ENCODE results near the gene SFTPA1. TPM values are rescaled to one million over a fixed set of nuclear protein-coding genes. Genes with fewer than 3 reads are reported as not detected.
"Not testable (repeated sequence)": the region's sequence is repeated elsewhere in the genome, so short reads cannot be mapped to it uniquely, and the experiment has no call there.

The SFTPA1 gene
- total and polyA plus RNA-seq, 2 experiments from 2014 or later: not detected

DNA sequence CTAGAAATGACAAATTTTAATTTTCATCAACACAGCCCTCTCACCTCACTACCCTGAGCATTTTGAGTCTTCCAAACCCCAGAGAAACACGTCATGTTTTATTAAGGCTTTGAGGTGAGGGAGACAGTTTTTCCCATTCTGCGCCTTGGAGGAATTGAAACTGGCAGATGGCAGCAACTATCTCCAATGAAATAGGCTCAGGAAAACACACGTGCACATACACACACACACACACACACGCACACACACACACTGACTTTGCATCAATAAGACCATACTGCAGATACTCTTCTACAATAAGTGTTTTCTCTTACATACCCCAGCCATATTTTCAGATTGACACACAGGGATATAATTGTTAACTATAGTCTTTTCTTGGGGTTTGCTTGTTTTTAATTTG is 47.3 kb upstream of the SFTPA1 start (continued):
- TF ChIP-seq, protein P1, sequence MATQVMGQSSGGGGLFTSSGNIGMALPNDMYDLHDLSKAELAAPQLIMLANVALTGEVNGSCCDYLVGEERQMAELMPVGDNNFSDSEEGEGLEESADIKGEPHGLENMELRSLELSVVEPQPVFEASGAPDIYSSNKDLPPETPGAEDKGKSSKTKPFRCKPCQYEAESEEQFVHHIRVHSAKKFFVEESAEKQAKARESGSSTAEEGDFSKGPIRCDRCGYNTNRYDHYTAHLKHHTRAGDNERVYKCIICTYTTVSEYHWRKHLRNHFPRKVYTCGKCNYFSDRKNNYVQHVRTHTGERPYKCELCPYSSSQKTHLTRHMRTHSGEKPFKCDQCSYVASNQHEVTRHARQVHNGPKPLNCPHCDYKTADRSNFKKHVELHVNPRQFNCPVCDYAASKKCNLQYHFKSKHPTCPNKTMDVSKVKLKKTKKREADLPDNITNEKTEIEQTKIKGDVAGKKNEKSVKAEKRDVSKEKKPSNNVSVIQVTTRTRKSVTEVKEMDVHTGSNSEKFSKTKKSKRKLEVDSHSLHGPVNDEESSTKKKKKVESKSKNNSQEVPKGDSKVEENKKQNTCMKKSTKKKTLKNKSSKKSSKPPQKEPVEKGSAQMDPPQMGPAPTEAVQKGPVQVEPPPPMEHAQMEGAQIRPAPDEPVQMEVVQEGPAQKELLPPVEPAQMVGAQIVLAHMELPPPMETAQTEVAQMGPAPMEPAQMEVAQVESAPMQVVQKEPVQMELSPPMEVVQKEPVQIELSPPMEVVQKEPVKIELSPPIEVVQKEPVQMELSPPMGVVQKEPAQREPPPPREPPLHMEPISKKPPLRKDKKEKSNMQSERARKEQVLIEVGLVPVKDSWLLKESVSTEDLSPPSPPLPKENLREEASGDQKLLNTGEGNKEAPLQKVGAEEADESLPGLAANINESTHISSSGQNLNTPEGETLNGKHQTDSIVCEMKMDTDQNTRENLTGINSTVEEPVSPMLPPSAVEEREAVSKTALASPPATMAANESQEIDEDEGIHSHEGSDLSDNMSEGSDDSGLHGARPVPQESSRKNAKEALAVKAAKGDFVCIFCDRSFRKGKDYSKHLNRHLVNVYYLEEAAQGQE (IDR thresholded peaks at IDR 0.05; ENCODE audit: unreplicated experiment): no peak
- TF ChIP-seq EZH2phosphoT487 (IDR thresholded peaks at IDR 0.05; ENCODE audit: unreplicated experiment) (no peak), ZNF114 (CRISPR knock-in tag; IDR thresholded peaks at IDR 0.05) (no peak), POLR2AphosphoS5 (IDR thresholded peaks at IDR 0.05; ENCODE audit: low read depth) (no peak), CREB1 (CRISPR knock-in tag; IDR thresholded peaks at IDR 0.05; ENCODE audit: low read depth) (no peak)

DNA sequence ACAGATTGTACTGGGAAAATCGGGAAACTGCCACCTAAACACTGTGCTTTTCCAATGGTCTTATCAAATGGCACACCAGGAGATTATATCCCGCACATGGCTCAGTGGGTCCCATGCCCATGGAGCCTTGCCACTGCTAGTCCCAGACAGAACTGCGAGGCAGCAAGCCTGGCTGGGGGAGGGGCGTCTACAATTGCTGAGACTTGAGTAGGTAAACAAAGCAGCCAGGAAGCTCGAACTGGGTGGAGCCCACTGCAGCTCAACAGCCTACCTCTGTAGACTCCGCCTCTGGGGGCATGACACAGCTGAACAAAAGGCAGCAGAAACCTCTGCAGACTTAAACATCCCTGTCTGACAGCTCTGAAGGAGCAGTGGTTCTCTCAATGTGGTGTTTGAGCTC is 40.1 kb upstream of the SFTPA1 start:
- not testable (repeated sequence) for H3K27ac Mint-ChIP-seq; H3F3A ChIP-seq (replicated peaks; ENCODE audit: low read depth); H3K4me1 ChIP-seq (ENCODE audit: insufficient read depth); ATAC-seq; H3K4me3 ChIP-seq; H3K27ac ChIP-seq (ENCODE audit: low read depth); H3K4me2 ChIP-seq; H2AFZ ChIP-seq; H3K4me3 Mint-ChIP-seq; H3K27me3 ChIP-seq (ENCODE audit: insufficient read depth); H3K9me2 ChIP-seq (ENCODE audit: insufficient read depth); H3K27me3 Mint-ChIP-seq (ENCODE audit: insufficient read depth, low read depth, poor library complexity); DNase-seq (ENCODE audit: low spot score); H4K20me1 ChIP-seq (replicated peaks; ENCODE audit: insufficient read depth); H3K36me3 ChIP-seq (ENCODE audit: insufficient read depth); H3K4me1 Mint-ChIP-seq; H3K79me2 ChIP-seq (replicated peaks; ENCODE audit: insufficient read depth)
- H3K9me3 Mint-ChIP-seq: peaks cover 43% of the 10 kb centered on the region
- peaks cover 12% of the 10 kb centered on the region; the same call in 2 of the 3 replicates for H3K36me3 Mint-ChIP-seq (ENCODE audit: low read depth)

DNA sequence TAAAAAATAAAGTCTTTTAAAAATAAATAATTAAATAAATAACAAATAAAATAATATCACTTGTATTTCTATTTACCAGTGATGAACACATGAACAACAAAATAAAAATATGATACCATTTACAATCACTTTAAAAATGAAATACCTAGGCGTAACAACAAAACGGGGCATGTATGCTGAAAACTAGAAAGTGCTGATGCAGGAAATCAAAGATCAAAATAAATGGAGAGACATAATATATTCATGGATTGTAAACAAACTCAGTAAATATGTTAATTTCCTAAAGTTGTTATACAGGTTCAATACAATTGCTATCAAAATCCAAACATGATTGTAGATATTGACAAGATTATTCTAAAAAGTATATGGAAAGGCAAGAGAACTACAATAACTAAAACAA is 31.4 kb upstream of the SFTPA1 start:
- H3F3A ChIP-seq (replicated peaks; ENCODE audit: low read depth): no peaks in the 10 kb centered on the region
- ATAC-seq: no peak
- no peaks in the 10 kb centered on the region for H3K9me2 ChIP-seq (ENCODE audit: insufficient read depth)
- no peak overlapping the region for H3K4me3 ChIP-seq
- no peaks in the 10 kb centered on the region; the same call in 2 of the 3 replicates for H3K4me1 Mint-ChIP-seq
- no peak overlapping the region for H3K4me3 Mint-ChIP-seq
- no peaks in the 10 kb centered on the region; the same call in 2 of the 3 replicates for H3K36me3 Mint-ChIP-seq (ENCODE audit: low read depth)
- no peak overlapping the region for H3K27ac ChIP-seq (ENCODE audit: low read depth)
- H2AFZ ChIP-seq: no peak overlapping the region
- peaks cover 17% of the 10 kb centered on the region for H3K9me3 Mint-ChIP-seq
- H3K27ac Mint-ChIP-seq: no peak overlapping the region
- no peaks in the 10 kb centered on the region for H3K27me3 Mint-ChIP-seq (ENCODE audit: insufficient read depth, low read depth, poor library complexity)
- H4K20me1 ChIP-seq (replicated peaks; ENCODE audit: insufficient read depth): no peaks in the 10 kb centered on the region
- no peaks in the 10 kb centered on the region for H3K27me3 ChIP-seq (ENCODE audit: insufficient read depth)
- DNase-seq (ENCODE audit: low spot score): no peak
- H3K36me3 ChIP-seq (ENCODE audit: insufficient read depth): no peaks in the 10 kb centered on the region
- H3K79me2 ChIP-seq (replicated peaks; ENCODE audit: insufficient read depth): no peaks in the 10 kb centered on the region
- no peaks in the 10 kb centered on the region for H3K4me1 ChIP-seq (ENCODE audit: insufficient read depth)
- H3K4me2 ChIP-seq: no peak overlapping the region
- TF ChIP-seq, protein P1 (IDR thresholded peaks at IDR 0.05; ENCODE audit: unreplicated experiment): no peak
- TF ChIP-seq STAT1 (IDR thresholded peaks at IDR 0.05; ENCODE audit: unreplicated experiment) (no peak), ZNF114 (CRISPR knock-in tag; IDR thresholded peaks at IDR 0.05) (no peak), EZH2 (IDR thresholded peaks at IDR 0.05; ENCODE audit: low read depth, unreplicated experiment) (no peak)

Data from GM23338 (cell line).